Gastroesophageal sphincter (tissue), 4 donors: ENCODE data around the gene MTA1. TPM values are rescaled to one million over a fixed set of nuclear protein-coding genes. Genes with fewer than 3 reads are reported as not detected.

Experiments
- ATAC-seq: fragments of 150-250 bp; one replicate; pipeline ENCODE4 v1.9.1; 2016; ENCODE audit warnings: mild to moderate bottlenecking, moderate library complexity
- H3K27ac ChIP-seq, 4 donors: fragments of 200-600 bp; sonication (generic) in 3 of 4; 1 replicate in 3 of 4; 2 replicates in 1 of 4; pipeline ENCODE4 v1.5.1; 2016 to 2019
- H3K27me3 ChIP-seq: fragments of 200-600 bp; sonication (generic); one replicate; pipeline ENCODE4 v1.5.1; 2019
- H3K36me3 ChIP-seq, 2 donors: fragments of 200-600 bp; sonication (generic); one replicate each; pipeline ENCODE4 v1.5.1; 2019; ENCODE audit warnings: control low read depth in 1 of 2
- H3K4me1 ChIP-seq, 3 donors: fragments of 200-600 bp; sonication (generic); 1 replicate in 2 of 3; 2 replicates in 1 of 3; pipeline ENCODE4 v1.5.1; 2016 to 2019; ENCODE audit warnings: control low read depth in 2 of 3
- H3K4me3 ChIP-seq, 2 donors: fragments of 200-600 bp; sonication (generic); one replicate each; pipeline ENCODE4 v1.5.1; 2019; ENCODE audit warnings: mild to moderate bottlenecking in 1 of 2, moderate library complexity in 1 of 2
- H3K9me3 ChIP-seq, 3 donors: fragments of 200-600 bp; sonication (generic); one replicate each; pipeline ENCODE4 v1.5.1; 2017 to 2019; ENCODE audit warnings: control low read depth in 2 of 3
- EP300 ChIP-seq: sonication (generic); formaldehyde crosslinking; IDR thresholded peaks from one replicate; pipeline ENCODE4 v1.6.1; 2017; ENCODE audit warnings: antibody characterized with exemption, mild to moderate bottlenecking
- POLR2A ChIP-seq, 2 donors: fragments of 450-650 bp; IDR thresholded peaks; one replicate each; pipeline ENCODE4 v1.6.1; 2017; ENCODE audit warnings: antibody characterized with exemption in 2 of 2, mild to moderate bottlenecking in 2 of 2, moderate library complexity in 1 of 2
- POLR2AphosphoS5 ChIP-seq: sonication (generic); formaldehyde crosslinking; IDR thresholded peaks from one replicate; pipeline ENCODE4 v1.6.1; 2017; ENCODE audit warnings: antibody characterized with exemption
- WGBS, 2 donors: methylation state at CpG; one replicate each; pipeline ENCODE4 v1.1.5; 2018; ENCODE audit warnings: low coverage in 1 of 2; 5-methylcytosine and 5-hydroxymethylcytosine counted together
- total RNA-seq, 4 donors: library from RNA; depleted of rRNA; stranded (reverse); fragments of >200 nt; gene quantifications; one replicate each; pipeline ENCODE4 v1.1.0, GENCODE V29; 2016
- TF ChIP-seq, protein P1 (sequence below), 4 experiments: fragments of 200-600 bp in 2 of 4; fragments of 450-650 bp in 2 of 4; sonication (generic) in 1 of 4; IDR thresholded peaks; one replicate each; pipeline ENCODE4 v1.5.1; 2017 to 2019; ENCODE audit warnings: antibody characterized with exemption in 4 of 4, mild to moderate bottlenecking in 2 of 4, moderate library complexity in 2 of 4

MTA1 gene
- total RNA-seq, 4 donors from 2014 or later: 48.0 to 83.5 (median 58.7) TPM

GRCh38 chr14:105445901-105446845 is 26.5 kb downstream of the MTA1 start:
- Histone ChIP-seq H3K4me1 (peaks cover 0 to 26% (median 11%) of the 10 kb centered on the region in 3 donors), H3K36me3 (peaks cover 0 to 62% of the 10 kb centered on the region in 2 donors), H3K27ac (no peak overlapping the region), H3K9me3 (no peaks in the 10 kb centered on the region), H3K27me3 (no peaks in the 10 kb centered on the region), H3K4me3 (no peak overlapping the region)
- TF ChIP-seq POLR2A (IDR thresholded peaks at IDR 0.05) (no peak), EP300 (no peak), POLR2AphosphoS5 (no peak)
- TF ChIP-seq, protein P1, sequence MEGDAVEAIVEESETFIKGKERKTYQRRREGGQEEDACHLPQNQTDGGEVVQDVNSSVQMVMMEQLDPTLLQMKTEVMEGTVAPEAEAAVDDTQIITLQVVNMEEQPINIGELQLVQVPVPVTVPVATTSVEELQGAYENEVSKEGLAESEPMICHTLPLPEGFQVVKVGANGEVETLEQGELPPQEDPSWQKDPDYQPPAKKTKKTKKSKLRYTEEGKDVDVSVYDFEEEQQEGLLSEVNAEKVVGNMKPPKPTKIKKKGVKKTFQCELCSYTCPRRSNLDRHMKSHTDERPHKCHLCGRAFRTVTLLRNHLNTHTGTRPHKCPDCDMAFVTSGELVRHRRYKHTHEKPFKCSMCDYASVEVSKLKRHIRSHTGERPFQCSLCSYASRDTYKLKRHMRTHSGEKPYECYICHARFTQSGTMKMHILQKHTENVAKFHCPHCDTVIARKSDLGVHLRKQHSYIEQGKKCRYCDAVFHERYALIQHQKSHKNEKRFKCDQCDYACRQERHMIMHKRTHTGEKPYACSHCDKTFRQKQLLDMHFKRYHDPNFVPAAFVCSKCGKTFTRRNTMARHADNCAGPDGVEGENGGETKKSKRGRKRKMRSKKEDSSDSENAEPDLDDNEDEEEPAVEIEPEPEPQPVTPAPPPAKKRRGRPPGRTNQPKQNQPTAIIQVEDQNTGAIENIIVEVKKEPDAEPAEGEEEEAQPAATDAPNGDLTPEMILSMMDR (IDR thresholded peaks at IDR 0.05): no peak
- no peak for ATAC-seq
- 85% methylated on average over 4 of the region's 26 CpGs; no CpG with 5 or more reads in 1 of the 2 donors for WGBS, 2 donors

GRCh38 chr14:105446971-105447370 is 27.3 kb downstream of the MTA1 start:
- Histone ChIP-seq H3K27me3 (no peaks in the 10 kb centered on the region), H3K36me3 (peaks cover 0 to 64% of the 10 kb centered on the region in 2 donors), H3K4me3 (no peak overlapping the region), H3K27ac (no peak overlapping the region), H3K4me1 (peaks cover 0 to 26% (median 11%) of the 10 kb centered on the region in 3 donors), H3K9me3 (no peaks in the 10 kb centered on the region)
- ATAC-seq: no peak
- 0% methylated on average over 1 of the region's 14 CpGs; no CpG with 5 or more reads in 1 of the 2 donors for WGBS, 2 donors
- TF ChIP-seq, protein P1 (IDR thresholded peaks at IDR 0.05): no peak
- TF ChIP-seq POLR2AphosphoS5 (no peak), POLR2A (IDR thresholded peaks at IDR 0.05) (no peak), EP300 (no peak)

- no CpG with 5 or more reads among the region's 31 CpGs for WGBS, 2 donors
- H3K4me3 ChIP-seq: no peak overlapping the region
- ATAC-seq: peak; percentile 4
- H3K27me3 ChIP-seq: no peaks in the 10 kb centered on the region
- H3K27ac ChIP-seq: peak overlapping the region in 3 of 4 donors; percentile 50 to 66 (median 65)
- peaks cover 0 to 26% (median 11%) of the 10 kb centered on the region in 3 donors for H3K4me1 ChIP-seq
- H3K9me3 ChIP-seq: no peaks in the 10 kb centered on the region
- H3K36me3 ChIP-seq: peaks cover 0 to 64% of the 10 kb centered on the region in 2 donors
- TF ChIP-seq, protein P1 (IDR thresholded peaks at IDR 0.05): no peak
- no peak for TF ChIP-seq POLR2AphosphoS5
- TF ChIP-seq EP300: no peak
- TF ChIP-seq POLR2A (IDR thresholded peaks at IDR 0.05): no peak
These were observed 28.3 kb downstream of the MTA1 start for GRCh38 chr14:105447651-105448640.

DNA sequence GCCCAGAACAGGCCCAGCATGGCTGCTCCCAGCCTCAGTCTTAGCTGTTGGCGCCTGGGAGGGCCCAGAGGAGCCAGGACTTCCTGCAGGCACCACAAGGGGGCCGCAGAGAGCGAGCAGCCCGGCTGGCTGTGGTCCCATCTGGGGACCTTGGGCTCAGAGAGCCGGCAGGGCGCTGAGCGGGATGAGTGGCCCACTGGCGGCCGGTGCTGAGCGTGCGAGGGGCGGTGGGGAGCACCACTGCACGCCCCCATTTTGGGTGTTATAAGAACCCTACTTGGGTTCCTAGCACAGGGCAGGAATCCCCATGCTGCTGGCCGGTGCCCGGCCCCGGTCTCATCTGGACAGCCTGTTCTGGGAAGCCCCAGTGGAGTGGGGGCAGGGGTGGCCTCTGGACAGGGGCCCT is 29.1 kb downstream of the MTA1 start:
- H3K4me3 ChIP-seq: peak overlapping the region in 1 of 2 donors; percentile 9
- H3K36me3 ChIP-seq: peaks cover 0 to 68% of the 10 kb centered on the region in 2 donors
- TF ChIP-seq POLR2AphosphoS5: peak; percentile 63
- TF ChIP-seq, protein P1 (IDR thresholded peaks at IDR 0.05): peak in 3 of 4 experiments; percentile 93 to 96 (median 96)
- TF ChIP-seq EP300: no peak
- TF ChIP-seq POLR2A (IDR thresholded peaks at IDR 0.05): no peak
- peak; percentile 91 for ATAC-seq
- H3K27me3 ChIP-seq: no peaks in the 10 kb centered on the region
- H3K9me3 ChIP-seq: no peaks in the 10 kb centered on the region
- peak overlapping the region in 3 of 4 donors; percentile 50 to 66 (median 65) for H3K27ac ChIP-seq
- H3K4me1 ChIP-seq: peaks cover 0 to 26% (median 11%) of the 10 kb centered on the region in 3 donors
- WGBS, 2 donors: no CpG with 5 or more reads among the region's 16 CpGs
